PC-9 (cell line): Measurements from ENCODE around the gene CAMKV.

Experiments used
- CTCF ChIP-seq: fragments of 200-600 bp; sonication (generic); conservative IDR thresholded peaks from 2 replicates; pipeline ENCODE4 v1.6.1; 2017; ENCODE audit warnings: mixed run types, antibody characterized with exemption, mild to moderate bottlenecking, moderate library complexity
- EZH2 ChIP-seq: fragments of 200-600 bp; sonication (generic); IDR thresholded peaks from 2 replicates; pipeline ENCODE4 v1.8.0; 2017; ENCODE audit warnings: antibody characterized with exemption, low read depth

- TF ChIP-seq CTCF = no peak
- TF ChIP-seq EZH2 = no peak
Measured at GRCh38 chr3:49889296-49889695, 19.6 kb upstream of the CAMKV start.
